GM21367 (cell line): Measurements from ENCODE around the gene OSGIN1.

ENCODE experiments used
- ATAC-seq: cut with Tn5 transposase; IDR thresholded peaks from one replicate; pipeline ENCODE4 v1.9.1; 2021; ENCODE audit not compliant: unreplicated experiment

Gene OSGIN1

GRCh38 chr16:83995754-83996153 lies 42.7 kb downstream of the OSGIN1 start:
- ATAC-seq = no peak

- ATAC-seq = no peak
Measured at GRCh38 chr16:83996481-83997252, 43.6 kb downstream of the OSGIN1 start.

GRCh38 chr16:83998091-83998490 lies 45.1 kb downstream of the OSGIN1 start:
- no peak for ATAC-seq

- ATAC-seq = no peak
Measured at GRCh38 chr16:84000989-84001642, 48.1 kb downstream of the OSGIN1 start.

- no peak for ATAC-seq
Measured at GRCh38 chr16:84001726-84002125, 48.7 kb downstream of the OSGIN1 start.

- ATAC-seq = no peak
Measured at GRCh38 chr16:84003038-84003437, 50.0 kb downstream of the OSGIN1 start.

- ATAC-seq = no peak
Measured at GRCh38 chr16:84004442-84004841, 51.4 kb downstream of the OSGIN1 start.

GRCh38 chr16:84005391-84005790 lies 52.4 kb downstream of the OSGIN1 start:
- ATAC-seq = no peak

GRCh38 chr16:84007520-84007919 lies 54.5 kb downstream of the OSGIN1 start:
- ATAC-seq = no peak

GRCh38 chr16:84007965-84008364 lies 54.9 kb downstream of the OSGIN1 start:
- no peak for ATAC-seq

GRCh38 chr16:84009282-84009681 lies 56.2 kb downstream of the OSGIN1 start:
- ATAC-seq = no peak

GRCh38 chr16:84013787-84014569 lies 60.9 kb downstream of the OSGIN1 start:
- peak; percentile 74 for ATAC-seq

GRCh38 chr16:84014570-84015327 lies 61.7 kb downstream of the OSGIN1 start:
- no peak for ATAC-seq

GRCh38 chr16:84015399-84015798 lies 62.4 kb downstream of the OSGIN1 start:
- no peak for ATAC-seq
